ENCODE data around the gene FBF1. TPM values are rescaled to one million over a fixed set of nuclear protein-coding genes. Genes with fewer than 3 reads are reported as not detected.

FBF1 gene
- total and polyA plus RNA-seq, 2 of the 8 experiments (the other 6 are each of a cell fraction or from before 2014, with no cell fraction given), result 8.1 to 13.1 TPM

DNA sequence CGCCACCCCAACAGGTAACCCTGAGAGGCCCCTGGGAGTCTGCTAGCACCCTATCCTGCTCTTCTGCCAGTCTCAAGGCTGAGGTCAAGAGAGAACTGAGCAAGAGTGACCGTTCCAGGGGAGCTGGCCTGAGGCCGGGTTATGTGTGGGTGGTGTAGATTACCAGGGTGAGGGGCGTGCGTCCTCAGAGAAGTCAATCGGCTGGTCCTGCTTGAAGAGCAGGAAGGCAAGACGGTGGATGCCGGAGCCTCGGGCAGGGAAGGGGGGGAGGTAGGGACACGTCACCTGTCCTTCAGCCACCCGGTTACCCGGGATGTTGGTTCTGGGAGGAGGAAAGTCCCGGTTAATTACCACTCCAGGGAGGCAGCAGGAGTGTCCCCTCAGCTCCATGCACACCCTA is 41.5 kb downstream of the FBF1 start:
- Histone ChIP-seq H3K4me1 (replicated peaks in 1 of 4; ENCODE audit: control insufficient read depth in 3 of 4, insufficient read depth in 4 of 4, low read length in 3 of 4) (peaks cover 4 to 21% (median 13%) of the 10 kb centered on the region in 4 experiments), H3K27ac (ENCODE audit: low read depth, low read length) (no peak overlapping the region), H3K4me2 (ENCODE audit: insufficient read depth in 1 of 2, low read depth in 2 of 2, low read length in 2 of 2) (no peak overlapping the region), H3K36me3 (ENCODE audit: control insufficient read depth in 2 of 4, insufficient read depth in 4 of 4, low read length in 3 of 4) (peaks cover 5 to 35% (median 23%) of the 10 kb centered on the region in 4 experiments; a peak in 7 of 8 replicates), H2AK5ac (ENCODE audit: low read depth, low read length) (no peak overlapping the region), H2BK12ac (ENCODE audit: low read depth, low read length) (no peak overlapping the region), H2BK5ac (ENCODE audit: low read depth, low read length) (no peak overlapping the region), H2AFZ (ENCODE audit: low read length) (no peak overlapping the region), H2BK20ac (ENCODE audit: low read length) (no peak overlapping the region), H4K91ac (replicated peaks; ENCODE audit: insufficient read length, low read length) (no peak overlapping the region), H3K4ac (replicated peaks; ENCODE audit: insufficient read length, low read depth, low read length) (no peak overlapping the region), H3K18ac (ENCODE audit: extremely low read depth, low read length) (no peak overlapping the region), H3K9ac (replicated peaks in 1 of 4; ENCODE audit: extremely low read depth in 1 of 4, low read depth in 3 of 4, low read length in 3 of 4) (no peak overlapping the region), H3K56ac (replicated peaks; ENCODE audit: insufficient read length, low read depth, low read length) (no peak overlapping the region), H4K5ac (ENCODE audit: insufficient read length, low read depth, low read length) (no peak overlapping the region), H3K27me3 (replicated peaks in 1 of 4; ENCODE audit: control insufficient read depth in 3 of 4, extremely low read depth in 1 of 4, insufficient read depth in 3 of 4, low read length in 3 of 4) (no peaks in the 10 kb centered on the region), H3K23ac (ENCODE audit: insufficient read length) (no peak overlapping the region), H4K20me1 (replicated peaks in 1 of 2; ENCODE audit: control insufficient read depth in 1 of 2, insufficient read depth in 2 of 2, low read length in 2 of 2) (peaks cover 2 to 5% of the 10 kb centered on the region in 2 experiments), H2BK120ac (replicated peaks; ENCODE audit: low read depth, low read length) (no peak overlapping the region), H3K79me1 (ENCODE audit: low read depth, low read length) (peaks cover 3% of the 10 kb centered on the region; the same call in 1 of the 2 replicates), H3K79me2 (ENCODE audit: control insufficient read depth in 1 of 2, insufficient read depth in 2 of 2, low read length in 2 of 2) (peaks cover 0 to 26% of the 10 kb centered on the region in 2 experiments; a peak in 2 of 4 replicates), H3K14ac (ENCODE audit: insufficient read length) (no peak overlapping the region), H2BK15ac (ENCODE audit: low read length) (no peak overlapping the region), H3K9me3 (ENCODE audit: insufficient read depth in 2 of 2, low read depth in 1 of 2, low read length in 1 of 2) (no peaks in the 10 kb centered on the region), H3K23me2 (ENCODE audit: low read depth, low read length) (peaks cover 11% of the 10 kb centered on the region), H4K8ac (ENCODE audit: extremely low read depth, insufficient read depth, low read length) (no peak overlapping the region; the same call in 1 of the 2 replicates), H3K4me3 (ENCODE audit: extremely low read depth in 1 of 4, insufficient read depth in 2 of 4, low read depth in 3 of 4, low read length in 4 of 4) (no peak overlapping the region)
- CTCF ChIA-PET (ENCODE audit: partially characterized antibody), result interaction anchor here (1.1 to 51.3 kb wide), 6 partner anchors 10 to 109 kb away, joined by 3 to 885 read pairs (median 6); partner anchors contain the start of gene CDK3
- no peak for DNase-seq (ENCODE audit: low read depth in 1 of 2, low spot score in 2 of 2)
- WGBS, 2 experiments (ENCODE audit: extremely low coverage in 1 of 2, insufficient coverage in 1 of 2, insufficient read length in 1 of 2, insufficient replicate concordance in 2 of 2, low coverage in 1 of 2, low lambda C conversion rate in 2 of 2, missing lambda C conversion rate in 1 of 2), result 91% methylated on average over 8 of the region's 13 CpGs; no CpG with 5 or more reads in 1 of the 2 experiments
- FAIRE-seq, result no peak
- POLR2A ChIA-PET (ENCODE audit: partially characterized antibody), result interaction anchor here (1.1 to 7.4 kb wide), 7 partner anchors 10 to 119 kb away, joined by 3 to 40 read pairs (median 4); a partner anchor contains a TSS
- TF ChIP-seq BRCA1 (IDR thresholded peaks at IDR 0.05; ENCODE audit: low read depth, low read length) (no peak), CBX8 (IDR thresholded peaks at IDR 0.05; ENCODE audit: borderline replicate concordance, low read depth, low read length) (no peak), EGR1 (IDR thresholded peaks at IDR 0.05; ENCODE audit: borderline replicate concordance, low read depth, low read length) (no peak), RNF2 (IDR thresholded peaks at IDR 0.05; ENCODE audit: borderline replicate concordance, low read depth, low read length, missing control alignments, poor library complexity, severe bottlenecking) (no peak), RFX5 (IDR thresholded peaks at IDR 0.05; ENCODE audit: borderline replicate concordance, low read depth, low read length) (no peak), SUZ12 (IDR thresholded peaks at IDR 0.05; ENCODE audit: low read length) (no peak), EZH2 (IDR thresholded peaks at IDR 0.05; ENCODE audit: low read depth, low read length, severe bottlenecking) (no peak), FOSL1 (IDR thresholded peaks at IDR 0.05; ENCODE audit: insufficient read depth, low read depth, low read length) (no peak), SIX5 (IDR thresholded peaks at IDR 0.05; ENCODE audit: low read depth, low read length) (no peak), SP1 (IDR thresholded peaks at IDR 0.05; ENCODE audit: low read depth, low read length) (no peak), CBX5 (IDR thresholded peaks at IDR 0.05; ENCODE audit: low read depth, low read length) (no peak), GTF2F1 (IDR thresholded peaks at IDR 0.05; ENCODE audit: borderline replicate concordance, low read depth, low read length) (no peak)
- TF ChIP-seq, protein P1, sequence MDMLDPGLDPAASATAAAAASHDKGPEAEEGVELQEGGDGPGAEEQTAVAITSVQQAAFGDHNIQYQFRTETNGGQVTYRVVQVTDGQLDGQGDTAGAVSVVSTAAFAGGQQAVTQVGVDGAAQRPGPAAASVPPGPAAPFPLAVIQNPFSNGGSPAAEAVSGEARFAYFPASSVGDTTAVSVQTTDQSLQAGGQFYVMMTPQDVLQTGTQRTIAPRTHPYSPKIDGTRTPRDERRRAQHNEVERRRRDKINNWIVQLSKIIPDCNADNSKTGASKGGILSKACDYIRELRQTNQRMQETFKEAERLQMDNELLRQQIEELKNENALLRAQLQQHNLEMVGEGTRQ (IDR thresholded peaks at IDR 0.05; ENCODE audit: low read length), result no peak
